PFSK-1 (cell line): ENCODE measurements around the gene NACC2.

Experiments used
- FOXP2 ChIP-seq: optimal IDR thresholded peaks from 2 replicates; pipeline ENCODE3; 2011; ENCODE audit warnings: borderline replicate concordance, control low read depth, inconsistent platforms; ENCODE audit not compliant: insufficient read depth; ENCODE audit errors: extremely low read length, extremely low read depth
- POLR2AphosphoS5 ChIP-seq: IDR thresholded peaks from 2 replicates; pipeline ENCODE4 v1.6.1; 2012; ENCODE audit warnings: low read depth, mild to moderate bottlenecking, control low read depth, low read length, moderate library complexity
- SIN3A ChIP-seq: IDR thresholded peaks from 2 replicates; pipeline ENCODE4 v1.6.1; 2012; ENCODE audit warnings: mild to moderate bottlenecking, low read length, moderate library complexity, borderline replicate concordance; ENCODE audit not compliant: insufficient read depth
- TAF1 ChIP-seq: IDR thresholded peaks from 2 replicates; pipeline ENCODE4 v1.6.1; 2012; ENCODE audit warnings: low read length, control low read depth, borderline replicate concordance; ENCODE audit not compliant: insufficient read depth
- TF ChIP-seq, protein P1 (sequence below), 2 experiments: IDR thresholded peaks; 2 replicates each; pipeline versions ENCODE4 v1.6.1 to v1.8.0; 2011 to 2012; ENCODE audit warnings: low read depth in 2 of 2, low read length in 2 of 2, control low read depth in 1 of 2, inconsistent platforms in 1 of 2, mild to moderate bottlenecking in 1 of 2, moderate library complexity in 1 of 2; ENCODE audit not compliant: insufficient read depth in 1 of 2

NACC2 gene

DNA sequence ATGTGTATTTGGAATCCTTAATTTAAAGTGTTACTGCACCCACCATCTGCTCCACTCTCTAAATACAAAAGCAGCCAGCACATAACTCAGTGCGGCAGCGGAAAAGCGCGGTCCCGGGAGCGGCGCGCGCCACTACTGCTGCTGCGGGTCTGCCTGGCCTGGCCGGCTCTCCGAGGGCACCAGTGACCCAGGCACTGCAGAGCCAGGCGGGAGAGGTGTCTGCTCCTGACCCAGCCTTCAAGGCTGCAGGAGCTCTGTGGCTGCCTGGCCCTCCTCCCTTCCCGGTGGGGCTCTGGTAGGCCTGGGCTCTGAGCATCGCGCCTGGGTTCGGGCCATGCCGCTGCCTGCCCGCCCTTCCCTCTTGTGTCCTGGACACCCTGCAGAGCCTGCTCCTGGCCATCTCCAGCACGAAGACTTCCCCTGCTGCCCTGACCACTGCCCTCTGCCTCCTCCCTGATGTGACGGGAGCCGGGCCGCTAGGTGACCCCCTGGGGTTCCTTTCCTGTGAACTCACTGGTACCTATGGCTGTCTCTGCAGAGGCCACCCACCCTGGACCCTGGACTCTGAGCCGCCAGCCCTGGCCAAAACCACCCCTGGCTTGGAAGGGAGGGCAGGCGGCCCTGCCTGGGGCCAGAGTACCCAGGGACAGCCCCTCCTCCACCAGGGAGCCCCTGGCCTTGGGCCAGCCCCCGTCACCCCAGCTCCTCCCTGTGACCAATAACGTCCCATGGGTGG is 101.2 kb downstream of the NACC2 start:
- no peak for TF ChIP-seq FOXP2
- TF ChIP-seq TAF1: no peak
- TF ChIP-seq, protein P1, sequence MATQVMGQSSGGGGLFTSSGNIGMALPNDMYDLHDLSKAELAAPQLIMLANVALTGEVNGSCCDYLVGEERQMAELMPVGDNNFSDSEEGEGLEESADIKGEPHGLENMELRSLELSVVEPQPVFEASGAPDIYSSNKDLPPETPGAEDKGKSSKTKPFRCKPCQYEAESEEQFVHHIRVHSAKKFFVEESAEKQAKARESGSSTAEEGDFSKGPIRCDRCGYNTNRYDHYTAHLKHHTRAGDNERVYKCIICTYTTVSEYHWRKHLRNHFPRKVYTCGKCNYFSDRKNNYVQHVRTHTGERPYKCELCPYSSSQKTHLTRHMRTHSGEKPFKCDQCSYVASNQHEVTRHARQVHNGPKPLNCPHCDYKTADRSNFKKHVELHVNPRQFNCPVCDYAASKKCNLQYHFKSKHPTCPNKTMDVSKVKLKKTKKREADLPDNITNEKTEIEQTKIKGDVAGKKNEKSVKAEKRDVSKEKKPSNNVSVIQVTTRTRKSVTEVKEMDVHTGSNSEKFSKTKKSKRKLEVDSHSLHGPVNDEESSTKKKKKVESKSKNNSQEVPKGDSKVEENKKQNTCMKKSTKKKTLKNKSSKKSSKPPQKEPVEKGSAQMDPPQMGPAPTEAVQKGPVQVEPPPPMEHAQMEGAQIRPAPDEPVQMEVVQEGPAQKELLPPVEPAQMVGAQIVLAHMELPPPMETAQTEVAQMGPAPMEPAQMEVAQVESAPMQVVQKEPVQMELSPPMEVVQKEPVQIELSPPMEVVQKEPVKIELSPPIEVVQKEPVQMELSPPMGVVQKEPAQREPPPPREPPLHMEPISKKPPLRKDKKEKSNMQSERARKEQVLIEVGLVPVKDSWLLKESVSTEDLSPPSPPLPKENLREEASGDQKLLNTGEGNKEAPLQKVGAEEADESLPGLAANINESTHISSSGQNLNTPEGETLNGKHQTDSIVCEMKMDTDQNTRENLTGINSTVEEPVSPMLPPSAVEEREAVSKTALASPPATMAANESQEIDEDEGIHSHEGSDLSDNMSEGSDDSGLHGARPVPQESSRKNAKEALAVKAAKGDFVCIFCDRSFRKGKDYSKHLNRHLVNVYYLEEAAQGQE (IDR thresholded peaks at IDR 0.05; ENCODE audit: insufficient read depth in 1 of 2, low read depth in 2 of 2, low read length in 2 of 2): no peak
- TF ChIP-seq SIN3A: no peak
- TF ChIP-seq POLR2AphosphoS5: no peak

- no peak for TF ChIP-seq FOXP2
- no peak for TF ChIP-seq POLR2AphosphoS5
- TF ChIP-seq TAF1: no peak
- TF ChIP-seq, protein P1 (IDR thresholded peaks at IDR 0.05; ENCODE audit: insufficient read depth in 1 of 2, low read depth in 2 of 2, low read length in 2 of 2): no peak
- no peak for TF ChIP-seq SIN3A
Observed at GRCh38 chr9:135993409-135993742, 101.7 kb downstream of the NACC2 start.

GRCh38 chr9:135992486-135993408 is 102.3 kb downstream of the NACC2 start:
- 0 out of 2 replicates have a peak, but pooled peaks have one; percentile 19 for TF ChIP-seq SIN3A
- no peak for TF ChIP-seq TAF1

GRCh38 chr9:135991771-135992170 is 103.3 kb downstream of the NACC2 start:
- TF ChIP-seq SIN3A (no peak), FOXP2 (no peak), TAF1 (no peak), POLR2AphosphoS5 (no peak)
- TF ChIP-seq, protein P1 (IDR thresholded peaks at IDR 0.05; ENCODE audit: insufficient read depth in 1 of 2, low read depth in 2 of 2, low read length in 2 of 2): no peak

- TF ChIP-seq, protein P1 (IDR thresholded peaks at IDR 0.05; ENCODE audit: insufficient read depth in 1 of 2, low read depth in 2 of 2, low read length in 2 of 2): no peak
- TF ChIP-seq TAF1: no peak
- no peak for TF ChIP-seq SIN3A
- TF ChIP-seq POLR2AphosphoS5: no peak
- TF ChIP-seq FOXP2: no peak
Observed at GRCh38 chr9:135990468-135991429, 104.3 kb downstream of the NACC2 start.
